Measurements from ENCODE around the gene POT1. TPM values are rescaled to one million over a fixed set of nuclear protein-coding genes. Genes with fewer than 3 reads are reported as not detected.

POT1 gene
- total and polyA plus RNA-seq, 2 of the 13 experiments (the other 11 are each of a cell fraction or from before 2014, with no cell fraction given), result 21.7 to 23.4 TPM

- TF ChIP-seq ZFYVE20 (CRISPR knock-in tag; IDR thresholded peaks at IDR 0.05; ENCODE audit: borderline replicate concordance, low read depth) (no peak), ZNF547 (CRISPR knock-in tag; IDR thresholded peaks at IDR 0.05) (0 out of 2 replicates have a peak, but pooled peaks have one; percentile 1), HNF1B (CRISPR knock-in tag; IDR thresholded peaks at IDR 0.05) (no peak), HNRNPK (IDR thresholded peaks at IDR 0.05; ENCODE audit: low read depth, low read length, poor library complexity, severe bottlenecking) (no peak), MZF1 (CRISPR knock-in tag; IDR thresholded peaks at IDR 0.05; ENCODE audit: borderline replicate concordance) (no peak), ZNF687 (CRISPR knock-in tag; IDR thresholded peaks at IDR 0.05) (peak; percentile 0; the same call in 1 of the 2 replicates), RAD51 (IDR thresholded peaks at IDR 0.05; ENCODE audit: borderline replicate concordance) (no peak)
Measured at GRCh38 chr7:124930173-124930623, 573 bp upstream of the POT1 start (continued).

Measured in HepG2 (cell line).